Inflammatory macrophage treated with lipopolysaccharide for 1 hour (primary cell): ENCODE measurements around the gene UFSP1.
"Not testable (repeated sequence)": the region's sequence is repeated elsewhere in the genome, so short reads cannot be mapped to it uniquely, and the experiment has no call there.

Source experiments
- DNase-seq, 2 donors: peaks; one replicate each; pipeline ENCODE4 v3.0.0-alpha.2; 2020 to 2022

The UFSP1 gene

GRCh38 chr7:100888988-100889750, at the start of gene UFSP1:
TSS of gene UFSP1 (minus strand) at chr7:100889715. CDS start at chr7:100889271, 444 bp downstream.
- DNase-seq: no peak

- DNase-seq: not testable (repeated sequence)
These were observed 46.7 kb upstream of the UFSP1 start for GRCh38 chr7:100936167-100936566.

GRCh38 chr7:100935381-100935780, 45.9 kb upstream of the UFSP1 start:
- DNase-seq: not testable (repeated sequence)

- no peak for DNase-seq
These were observed 44.2 kb upstream of the UFSP1 start for GRCh38 chr7:100933734-100934133.

- no peak for DNase-seq
These were observed 40.3 kb upstream of the UFSP1 start for GRCh38 chr7:100929808-100930174.

GRCh38 chr7:100923616-100924015, 34.1 kb upstream of the UFSP1 start:
- not testable (repeated sequence) for DNase-seq

GRCh38 chr7:100921039-100921438, 31.5 kb upstream of the UFSP1 start:
- no peak for DNase-seq

GRCh38 chr7:100919779-100920437, 30.4 kb upstream of the UFSP1 start:
- DNase-seq: not testable (repeated sequence)

- DNase-seq: not testable (repeated sequence)
These were observed 29.8 kb upstream of the UFSP1 start for GRCh38 chr7:100919335-100919734.

GRCh38 chr7:100914879-100915447, 25.4 kb upstream of the UFSP1 start:
- peak; percentile 71 to 83 for DNase-seq

- DNase-seq: no peak
These were observed 24.8 kb upstream of the UFSP1 start for GRCh38 chr7:100914208-100914878.

GRCh38 chr7:100911484-100911883, 22.0 kb upstream of the UFSP1 start:
- no peak for DNase-seq

GRCh38 chr7:100910443-100910842, 20.9 kb upstream of the UFSP1 start:
- peak; percentile 75 to 80 for DNase-seq

- DNase-seq: no peak
These were observed 19.0 kb upstream of the UFSP1 start for GRCh38 chr7:100908512-100908911.

GRCh38 chr7:100902638-100903037, 13.1 kb upstream of the UFSP1 start:
- DNase-seq: no peak

GRCh38 chr7:100901921-100902332, 12.4 kb upstream of the UFSP1 start:
- DNase-seq: no peak

- no peak for DNase-seq
These were observed 11.5 kb upstream of the UFSP1 start for GRCh38 chr7:100900978-100901377.

GRCh38 chr7:100899432-100899831, 9.9 kb upstream of the UFSP1 start:
- DNase-seq: no peak

- no peak for DNase-seq
These were observed 8.4 kb upstream of the UFSP1 start for GRCh38 chr7:100897772-100898454.

- peak in 1 of 2 donors; percentile 41 for DNase-seq
These were observed 7.5 kb upstream of the UFSP1 start for GRCh38 chr7:100896732-100897608.

GRCh38 chr7:100895956-100896731, 6.6 kb upstream of the UFSP1 start:
- peak; percentile 39 to 43 for DNase-seq
